ENCODE results near the gene PAF1. TPM values are rescaled to one million over a fixed set of nuclear protein-coding genes. Genes with fewer than 3 reads are reported as not detected.

Gene PAF1
- total and polyA plus RNA-seq, 2 of the 13 experiments (the other 11 are each of a cell fraction or from before 2014, with no cell fraction given): 30.2 to 31.1 TPM

DNA sequence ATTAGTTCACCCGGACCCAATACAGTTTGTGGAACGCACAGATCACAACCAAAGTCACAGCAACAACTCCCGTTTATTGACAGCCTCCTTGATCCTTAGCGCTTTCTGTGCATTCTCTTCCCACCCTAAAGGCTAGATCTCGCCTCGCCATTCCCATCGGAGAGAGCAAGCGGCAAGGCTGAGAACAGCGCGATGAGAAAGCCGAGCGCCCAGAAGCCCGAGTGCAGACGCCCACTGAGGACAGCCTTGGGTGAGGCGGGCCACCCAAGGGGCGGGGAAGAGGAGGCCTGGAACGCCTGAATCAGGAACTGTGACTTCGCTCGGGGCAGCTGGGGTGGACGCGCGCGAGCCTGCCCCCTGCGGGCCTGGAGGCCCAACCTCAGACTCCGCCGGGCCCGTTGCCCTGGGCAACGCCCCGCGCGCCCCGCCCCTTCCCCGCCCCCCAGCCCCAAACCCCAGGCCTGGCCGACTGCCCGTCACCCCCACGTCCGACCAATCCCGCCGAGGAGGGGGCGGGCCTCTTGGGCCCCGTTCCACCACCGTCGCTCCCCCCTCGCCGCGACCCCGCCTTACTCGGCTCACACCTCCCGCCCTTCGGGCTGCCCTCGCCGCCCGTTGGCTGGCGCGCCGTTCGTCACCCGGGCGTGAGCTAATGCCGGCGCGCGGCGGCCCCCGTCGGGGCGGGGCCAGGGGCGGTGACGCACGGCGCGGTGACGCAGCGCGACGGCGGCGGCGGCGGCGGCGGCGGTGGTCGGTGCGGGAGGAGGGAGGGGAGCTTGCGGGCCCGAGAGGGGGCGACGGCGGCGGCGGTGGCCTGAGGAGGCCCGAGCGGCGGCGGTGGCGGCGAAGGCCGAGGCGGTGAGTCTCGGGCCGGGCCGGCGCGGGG, 48.9 kb downstream of the PAF1 start, which contains the start of gene SAMD4B (continued):
- peak; percentile 27; the same call in 1 of the 2 replicates for TF ChIP-seq FOXP4 (CRISPR knock-in tag; IDR thresholded peaks at IDR 0.05)
- peak; percentile 90 for TF ChIP-seq ZNF335 (CRISPR knock-in tag; IDR thresholded peaks at IDR 0.05)
- peak; percentile 55 for TF ChIP-seq GATAD2A (CRISPR knock-in tag; IDR thresholded peaks at IDR 0.05)
- TF ChIP-seq ZNF724P (CRISPR knock-in tag; IDR thresholded peaks at IDR 0.05; ENCODE audit: borderline replicate concordance): peak; percentile 95
- TF ChIP-seq, protein P1, sequence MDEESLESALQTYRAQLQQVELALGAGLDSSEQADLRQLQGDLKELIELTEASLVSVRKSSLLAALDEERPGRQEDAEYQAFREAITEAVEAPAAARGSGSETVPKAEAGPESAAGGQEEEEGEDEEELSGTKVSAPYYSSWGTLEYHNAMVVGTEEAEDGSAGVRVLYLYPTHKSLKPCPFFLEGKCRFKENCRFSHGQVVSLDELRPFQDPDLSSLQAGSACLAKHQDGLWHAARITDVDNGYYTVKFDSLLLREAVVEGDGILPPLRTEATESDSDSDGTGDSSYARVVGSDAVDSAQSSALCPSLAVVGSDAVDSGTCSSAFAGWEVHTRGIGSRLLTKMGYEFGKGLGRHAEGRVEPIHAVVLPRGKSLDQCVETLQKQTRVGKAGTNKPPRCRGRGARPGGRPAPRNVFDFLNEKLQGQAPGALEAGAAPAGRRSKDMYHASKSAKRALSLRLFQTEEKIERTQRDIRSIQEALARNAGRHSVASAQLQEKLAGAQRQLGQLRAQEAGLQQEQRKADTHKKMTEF (CRISPR knock-in tag; IDR thresholded peaks at IDR 0.05): peak; percentile 91
- TF ChIP-seq ZNF740 (CRISPR knock-in tag; IDR thresholded peaks at IDR 0.05): 0 out of 2 replicates have a peak, but pooled peaks have one; percentile 45
- peak; percentile 96 for TF ChIP-seq POLR2G (IDR thresholded peaks at IDR 0.05; ENCODE audit: low read depth, low read length)
- peak; percentile 83 for TF ChIP-seq NFYC (CRISPR knock-in tag; IDR thresholded peaks at IDR 0.05)
- TF ChIP-seq, protein P2, sequence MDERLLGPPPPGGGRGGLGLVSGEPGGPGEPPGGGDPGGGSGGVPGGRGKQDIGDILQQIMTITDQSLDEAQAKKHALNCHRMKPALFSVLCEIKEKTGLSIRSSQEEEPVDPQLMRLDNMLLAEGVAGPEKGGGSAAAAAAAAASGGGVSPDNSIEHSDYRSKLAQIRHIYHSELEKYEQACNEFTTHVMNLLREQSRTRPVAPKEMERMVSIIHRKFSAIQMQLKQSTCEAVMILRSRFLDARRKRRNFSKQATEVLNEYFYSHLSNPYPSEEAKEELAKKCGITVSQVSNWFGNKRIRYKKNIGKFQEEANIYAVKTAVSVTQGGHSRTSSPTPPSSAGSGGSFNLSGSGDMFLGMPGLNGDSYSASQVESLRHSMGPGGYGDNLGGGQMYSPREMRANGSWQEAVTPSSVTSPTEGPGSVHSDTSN (CRISPR knock-in tag; IDR thresholded peaks at IDR 0.05): peak; percentile 73
- peak; percentile 71; the same call in 1 of the 2 replicates for TF ChIP-seq ZNF451 (CRISPR knock-in tag; IDR thresholded peaks at IDR 0.05)
- no peak for TF ChIP-seq SNRNP70 (IDR thresholded peaks at IDR 0.05; ENCODE audit: low read depth, low read length)
- TF ChIP-seq KDM2A (CRISPR knock-in tag; IDR thresholded peaks at IDR 0.05; ENCODE audit: borderline replicate concordance, low read depth): peak; percentile 87
- 0 out of 2 replicates have a peak, but pooled peaks have one; percentile 13 for TF ChIP-seq HMG20A (CRISPR knock-in tag; IDR thresholded peaks at IDR 0.05; ENCODE audit: borderline replicate concordance)
- TF ChIP-seq ZZZ3 (CRISPR knock-in tag; IDR thresholded peaks at IDR 0.05; ENCODE audit: borderline replicate concordance): peak; percentile 92; the same call in 1 of the 2 replicates
- TF ChIP-seq FOXO1 (CRISPR knock-in tag; IDR thresholded peaks at IDR 0.05): peak; percentile 72
- peak; percentile 62 for TF ChIP-seq SRSF1 (optimal IDR thresholded peaks at IDR 0.05; ENCODE audit: low read depth, low read length)
- no peak for TF ChIP-seq CHCHD3 (CRISPR knock-in tag; IDR thresholded peaks at IDR 0.05)
- no peak for TF ChIP-seq ZNF569 (CRISPR knock-in tag; IDR thresholded peaks at IDR 0.05; ENCODE audit: borderline replicate concordance)
- peak; percentile 72; the same call in 1 of the 2 replicates for TF ChIP-seq ZNF235 (CRISPR knock-in tag; IDR thresholded peaks at IDR 0.05; ENCODE audit: borderline replicate concordance)
- TF ChIP-seq ZBTB26 (CRISPR knock-in tag; IDR thresholded peaks at IDR 0.05; ENCODE audit: borderline replicate concordance): peak; percentile 63; the same call in 1 of the 2 replicates
- TF ChIP-seq ZNF879 (CRISPR knock-in tag; IDR thresholded peaks at IDR 0.05): no peak

All from HepG2 (cell line).